Measurements from ENCODE around the gene GABRA4.

Gene GABRA4

DNA sequence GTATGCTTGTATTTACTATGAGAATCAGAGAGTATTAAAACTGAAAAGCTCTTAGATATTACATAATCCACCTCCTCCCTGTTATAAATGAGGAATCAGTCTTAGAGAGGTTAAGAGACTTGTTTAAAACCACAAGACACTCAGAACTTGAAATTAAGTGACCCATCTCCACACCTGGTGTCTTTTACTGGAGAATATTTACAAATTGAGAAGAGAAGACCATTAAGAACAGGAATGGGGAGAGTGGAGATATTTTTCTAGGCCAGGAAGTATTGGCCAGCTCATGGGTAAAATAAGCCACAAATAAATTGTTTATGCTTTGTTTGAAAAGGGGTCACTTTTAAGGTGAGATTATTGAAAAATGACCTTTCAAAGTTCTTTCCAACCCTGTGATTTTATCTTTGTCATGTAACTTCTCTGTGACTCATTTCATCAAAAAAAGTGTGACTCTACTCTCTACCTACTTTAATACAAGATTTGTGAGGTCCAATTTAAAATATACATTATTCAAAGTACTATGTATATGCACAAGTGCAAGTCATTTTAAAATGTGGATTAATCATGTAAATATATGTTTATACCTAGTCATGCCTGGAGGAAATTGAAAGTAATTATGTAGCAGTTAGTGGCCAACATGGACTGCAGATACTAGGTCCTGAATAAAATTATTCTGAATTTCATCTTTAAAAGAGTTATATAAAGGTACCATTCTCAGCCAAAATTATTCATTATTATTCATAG lies 68.4 kb downstream of the GABRA4 start:
- no peak for DNase-seq

DNA sequence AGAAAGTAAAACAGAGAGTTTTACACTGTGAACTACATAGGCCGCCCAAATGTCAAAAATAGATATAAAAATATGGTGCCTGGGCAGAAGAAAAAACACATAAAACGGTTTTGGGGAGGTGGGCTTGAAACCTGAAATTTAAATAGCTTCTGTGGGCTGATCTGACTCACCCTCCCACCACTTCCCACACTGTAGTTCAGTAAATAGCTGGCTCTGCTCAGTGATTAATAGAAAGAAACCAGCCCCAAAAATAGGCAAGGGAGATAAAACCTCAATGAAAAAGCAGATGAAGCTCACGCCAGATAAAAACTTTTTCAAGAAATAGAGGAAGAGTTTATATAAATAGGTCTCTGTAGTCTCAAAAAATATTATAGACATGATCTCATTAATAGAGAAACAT lies 71.2 kb downstream of the GABRA4 start:
- no peak for DNase-seq

DNA sequence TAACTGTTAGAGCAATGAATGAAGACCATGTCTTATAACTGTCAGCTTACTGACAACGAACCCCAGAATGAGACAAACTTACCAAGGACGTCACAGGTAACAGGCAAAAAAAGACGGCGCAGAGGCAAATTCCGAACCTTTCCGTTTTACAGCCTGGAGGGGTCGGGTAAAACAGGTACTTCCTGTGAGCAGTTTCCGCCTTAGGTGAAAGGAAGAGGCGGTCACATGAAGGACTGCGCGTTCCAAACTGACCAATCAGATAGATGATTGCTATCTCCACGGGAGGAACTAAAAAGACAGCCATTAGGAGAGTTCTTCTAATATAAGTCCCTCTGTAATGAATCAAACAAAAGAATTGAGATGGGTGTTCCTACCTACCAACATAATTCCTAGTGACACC lies 84.3 kb downstream of the GABRA4 start, which contains the start of gene COX7B2:
COX7B2 (minus strand) TSS at position 168 of the 400 bp plus-strand sequence. CDS start 174,053 bp downstream, outside the sequence.
- DNase-seq = no peak

DNA sequence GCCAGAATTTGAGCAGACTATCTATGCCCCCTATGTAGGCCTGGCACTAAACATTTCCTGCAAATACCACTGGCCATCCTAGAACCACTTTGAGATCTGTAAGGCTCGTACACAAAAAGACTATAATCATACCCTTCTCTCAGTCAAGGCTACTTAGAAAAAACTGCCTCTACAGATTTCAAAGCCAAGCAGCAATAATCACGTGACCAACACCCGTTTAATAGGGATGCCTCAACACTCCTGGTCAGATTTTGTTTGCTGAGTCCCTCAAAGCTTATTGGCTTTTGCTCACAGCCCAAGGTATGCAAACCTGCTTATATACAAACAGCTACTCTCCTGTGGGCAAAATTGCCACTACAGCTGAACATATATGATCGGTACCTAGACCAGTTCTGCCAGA lies 85.2 kb downstream of the GABRA4 start:
- no peak for DNase-seq

DNA sequence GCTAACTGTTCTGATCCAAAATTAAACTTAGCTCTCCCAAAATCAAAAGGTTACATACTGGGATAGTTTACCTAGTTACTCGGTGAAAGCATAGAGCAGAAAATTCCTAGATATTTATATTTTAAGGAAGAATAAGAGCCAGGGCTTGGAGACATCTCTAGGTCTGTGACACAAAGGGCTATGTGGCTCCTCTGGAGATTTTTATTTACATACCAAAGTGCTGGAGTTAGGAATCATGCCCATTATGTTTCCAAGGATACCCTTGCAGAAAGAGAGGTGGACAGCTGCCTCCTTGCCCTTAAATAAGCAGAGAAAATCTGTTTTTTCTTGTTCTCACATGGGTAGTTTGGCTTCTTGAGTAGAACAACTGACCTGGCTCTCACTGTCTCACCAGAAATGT lies 93.3 kb downstream of the GABRA4 start:
- no peak for DNase-seq

DNA sequence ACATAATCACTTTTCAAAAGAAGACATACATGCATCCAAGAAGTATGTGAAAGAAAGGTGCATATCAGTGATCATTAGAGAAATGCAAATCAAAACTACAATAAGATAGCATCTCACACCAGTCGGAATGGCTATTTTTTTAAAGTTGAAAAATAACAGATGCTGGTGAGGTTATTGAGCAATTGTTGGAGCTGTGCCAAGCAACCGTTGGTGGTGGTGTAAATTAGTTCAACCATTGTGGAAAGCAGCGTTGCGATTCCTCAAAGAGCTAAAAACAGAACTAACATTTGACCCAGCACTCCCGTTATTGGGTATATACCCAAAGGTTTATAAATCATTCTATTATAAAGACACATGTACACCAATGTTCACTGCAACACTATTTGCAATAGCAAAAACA lies 98.6 kb downstream of the GABRA4 start:
- no peak for DNase-seq

DNA sequence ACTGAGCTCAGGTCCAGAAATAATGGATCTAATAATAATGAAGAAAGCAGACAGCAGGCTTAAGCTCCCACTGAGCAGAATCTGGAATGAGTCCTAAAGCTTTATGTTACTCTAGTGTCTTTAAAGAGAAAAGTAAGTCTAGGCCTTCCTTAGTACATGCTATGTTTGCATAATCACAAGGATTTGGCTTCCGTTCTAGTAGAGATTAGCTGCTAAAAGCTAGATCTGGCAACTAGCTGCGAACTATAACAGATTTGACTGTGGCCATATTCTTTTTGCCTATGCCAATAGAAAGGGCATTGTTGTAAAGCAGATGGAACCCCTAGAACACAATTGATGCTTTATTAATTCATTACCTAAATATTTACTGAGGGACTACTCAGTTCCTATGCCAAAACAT lies 103.3 kb downstream of the GABRA4 start:
- DNase-seq = no peak

DNA sequence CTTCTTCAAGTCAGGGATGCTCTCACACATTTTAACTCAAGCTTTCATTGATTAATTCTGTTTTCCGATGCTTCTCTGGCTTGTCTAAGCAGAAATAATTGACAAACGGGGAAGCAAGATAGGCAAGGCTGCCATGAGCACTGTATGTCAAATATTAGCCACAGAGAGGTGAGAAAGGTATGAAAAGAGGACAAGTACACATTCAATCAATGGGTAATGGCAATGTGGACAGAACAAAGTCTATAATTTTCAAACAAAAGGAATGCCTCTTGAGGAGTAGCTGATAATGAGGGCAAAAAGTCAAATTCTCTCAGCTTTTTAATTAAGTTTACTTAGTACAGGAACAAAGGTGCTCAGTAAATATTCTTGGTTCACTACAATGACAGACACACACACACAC lies 104.0 kb downstream of the GABRA4 start:
- DNase-seq = no peak

DNA sequence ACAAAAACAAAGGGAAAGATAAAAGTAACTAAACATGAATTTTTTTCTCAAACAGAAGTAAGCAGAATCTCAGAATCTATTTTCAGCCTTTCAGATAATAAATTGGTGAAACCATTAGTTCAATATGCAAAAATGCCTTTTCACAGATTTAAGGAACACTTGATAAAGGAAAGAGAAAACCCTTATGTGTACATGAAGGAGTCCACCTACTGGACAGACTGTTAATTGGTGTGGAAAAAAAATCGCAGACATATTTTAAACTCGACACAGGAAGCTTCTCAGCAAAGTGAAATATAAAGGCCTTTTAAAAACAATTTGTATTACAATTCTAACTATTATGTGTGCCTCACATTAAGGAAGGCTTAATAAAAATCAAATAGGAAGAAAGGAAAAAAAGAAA lies 106.7 kb downstream of the GABRA4 start:
- DNase-seq = no peak

DNA sequence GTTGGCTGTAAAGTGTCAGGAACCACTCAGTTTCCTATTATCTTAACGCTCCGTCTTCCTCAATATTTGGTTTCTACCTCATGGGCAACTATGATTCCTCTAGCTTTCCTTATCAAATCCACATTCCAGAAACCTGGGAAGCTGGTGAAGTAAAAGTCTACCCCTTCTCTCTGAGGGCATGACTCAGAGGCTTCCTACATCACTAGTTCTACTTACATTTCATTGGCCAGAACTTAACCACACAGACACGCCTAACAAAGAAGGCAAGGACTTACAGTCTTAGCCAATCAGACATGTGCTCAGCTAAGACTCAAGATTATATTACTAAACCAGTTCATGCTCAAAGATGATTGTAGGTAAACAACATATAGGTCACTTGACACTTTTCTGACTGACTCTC lies 114.7 kb downstream of the GABRA4 start:
- DNase-seq = no peak

DNA sequence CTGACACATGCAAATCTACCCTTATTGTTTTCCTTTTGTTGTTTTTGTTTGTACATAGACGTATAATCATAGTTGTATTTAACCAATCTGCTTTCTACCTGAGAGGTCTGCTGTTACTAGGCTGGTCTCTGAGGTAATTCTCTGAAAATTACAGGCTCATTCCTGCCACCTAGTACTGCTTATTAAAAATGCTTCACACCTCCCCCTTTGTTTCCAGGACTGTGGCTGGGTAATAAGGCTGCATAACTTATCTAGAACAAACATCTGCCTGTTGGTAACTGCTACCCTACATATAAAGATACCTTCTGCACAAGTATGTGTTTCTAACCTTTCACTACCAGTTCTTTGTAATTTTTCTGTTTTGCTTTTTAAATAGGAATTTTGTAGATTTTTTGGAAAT lies 118.6 kb downstream of the GABRA4 start:
- DNase-seq = no peak

DNA sequence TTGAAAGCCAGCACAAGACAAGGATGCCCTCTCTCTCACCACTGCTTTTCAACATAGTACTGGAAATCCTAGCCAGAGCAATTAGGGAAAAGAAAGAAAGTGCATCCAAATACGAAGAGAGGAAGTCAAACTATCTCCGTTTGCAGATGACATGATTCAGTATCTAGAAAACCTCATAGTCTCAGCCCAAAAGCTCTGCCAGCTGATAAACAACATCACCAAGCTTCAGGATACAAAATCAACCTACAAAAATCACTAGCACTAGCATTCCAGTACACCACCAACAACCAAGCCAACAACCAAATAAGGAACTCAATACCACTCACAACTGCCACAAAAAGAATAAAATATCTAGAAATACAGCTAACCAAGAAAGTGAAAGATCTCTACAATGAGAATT lies 123.0 kb downstream of the GABRA4 start:
- DNase-seq = no peak
